ENCODE data around the gene BEND7.

DNA sequence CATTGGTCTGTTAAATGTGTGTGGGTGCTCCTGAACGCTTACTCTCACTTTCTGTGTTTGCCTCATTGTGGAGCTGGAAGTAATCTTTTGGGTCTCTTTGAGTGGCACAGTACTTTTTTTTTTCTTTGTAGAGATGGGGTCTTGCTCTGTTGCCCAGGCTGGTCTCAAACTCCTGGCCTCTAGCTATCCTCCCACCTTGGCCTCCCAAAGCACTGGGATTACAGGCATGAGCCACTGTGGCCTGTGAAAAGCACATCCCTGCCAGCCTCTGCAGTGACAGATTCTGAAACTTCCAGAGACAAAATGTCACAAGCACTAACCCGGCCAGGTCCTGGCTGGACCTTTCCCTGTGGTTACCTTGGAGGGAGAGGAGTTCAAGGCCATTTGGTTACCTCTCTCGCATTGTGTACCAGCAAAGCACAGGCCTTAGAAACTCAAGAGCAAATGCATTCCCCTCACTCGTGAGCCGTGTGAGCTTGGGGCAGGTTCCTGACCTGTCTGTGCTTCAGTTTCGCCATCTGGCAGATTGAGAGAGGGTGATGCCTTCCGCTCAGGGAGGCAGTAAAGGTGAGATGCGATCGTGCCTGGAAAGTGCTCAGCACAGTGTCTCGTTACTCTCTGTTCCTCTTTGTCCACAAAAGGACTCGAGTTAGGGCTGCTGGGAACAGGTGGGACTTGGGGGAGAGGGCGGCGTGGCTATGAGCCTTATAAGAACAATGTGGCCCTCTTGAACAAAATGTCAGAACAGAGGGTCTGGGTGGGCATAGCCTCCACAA lies 108.1 kb downstream of the BEND7 start:
- TF ChIP-seq, protein P1, sequence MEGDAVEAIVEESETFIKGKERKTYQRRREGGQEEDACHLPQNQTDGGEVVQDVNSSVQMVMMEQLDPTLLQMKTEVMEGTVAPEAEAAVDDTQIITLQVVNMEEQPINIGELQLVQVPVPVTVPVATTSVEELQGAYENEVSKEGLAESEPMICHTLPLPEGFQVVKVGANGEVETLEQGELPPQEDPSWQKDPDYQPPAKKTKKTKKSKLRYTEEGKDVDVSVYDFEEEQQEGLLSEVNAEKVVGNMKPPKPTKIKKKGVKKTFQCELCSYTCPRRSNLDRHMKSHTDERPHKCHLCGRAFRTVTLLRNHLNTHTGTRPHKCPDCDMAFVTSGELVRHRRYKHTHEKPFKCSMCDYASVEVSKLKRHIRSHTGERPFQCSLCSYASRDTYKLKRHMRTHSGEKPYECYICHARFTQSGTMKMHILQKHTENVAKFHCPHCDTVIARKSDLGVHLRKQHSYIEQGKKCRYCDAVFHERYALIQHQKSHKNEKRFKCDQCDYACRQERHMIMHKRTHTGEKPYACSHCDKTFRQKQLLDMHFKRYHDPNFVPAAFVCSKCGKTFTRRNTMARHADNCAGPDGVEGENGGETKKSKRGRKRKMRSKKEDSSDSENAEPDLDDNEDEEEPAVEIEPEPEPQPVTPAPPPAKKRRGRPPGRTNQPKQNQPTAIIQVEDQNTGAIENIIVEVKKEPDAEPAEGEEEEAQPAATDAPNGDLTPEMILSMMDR (conservative IDR thresholded peaks at IDR 0.05; ENCODE audit: low read depth, low read length), result no peak
- no peak for TF ChIP-seq EZH2 (IDR thresholded peaks at IDR 0.05; ENCODE audit: borderline replicate concordance, low read depth, low read length, poor library complexity, severe bottlenecking)
